HT-29 (cell line): ENCODE results near the gene LSM7. TPM values are rescaled to one million over a fixed set of nuclear protein-coding genes. Genes with fewer than 3 reads are reported as not detected.

Source experiments
- DNase-seq: peaks from one replicate; pipeline ENCODE4 v3.0.0-alpha.2; 2015; ENCODE audit warnings: low spot score
- total RNA-seq: library from RNA; depleted of rRNA; stranded (reverse); fragments of >200 nt; shearing (Covaris generic); gene quantifications from 2 replicates; pipeline ENCODE4 v1.2.3, GENCODE V29; 2014

The LSM7 gene
- total RNA-seq, 1 experiment from 2014 or later, result 306 TPM

- no peak for DNase-seq
These were observed 2.9 kb downstream of the LSM7 start for GRCh38 chr19:2325281-2326046.

DNA sequence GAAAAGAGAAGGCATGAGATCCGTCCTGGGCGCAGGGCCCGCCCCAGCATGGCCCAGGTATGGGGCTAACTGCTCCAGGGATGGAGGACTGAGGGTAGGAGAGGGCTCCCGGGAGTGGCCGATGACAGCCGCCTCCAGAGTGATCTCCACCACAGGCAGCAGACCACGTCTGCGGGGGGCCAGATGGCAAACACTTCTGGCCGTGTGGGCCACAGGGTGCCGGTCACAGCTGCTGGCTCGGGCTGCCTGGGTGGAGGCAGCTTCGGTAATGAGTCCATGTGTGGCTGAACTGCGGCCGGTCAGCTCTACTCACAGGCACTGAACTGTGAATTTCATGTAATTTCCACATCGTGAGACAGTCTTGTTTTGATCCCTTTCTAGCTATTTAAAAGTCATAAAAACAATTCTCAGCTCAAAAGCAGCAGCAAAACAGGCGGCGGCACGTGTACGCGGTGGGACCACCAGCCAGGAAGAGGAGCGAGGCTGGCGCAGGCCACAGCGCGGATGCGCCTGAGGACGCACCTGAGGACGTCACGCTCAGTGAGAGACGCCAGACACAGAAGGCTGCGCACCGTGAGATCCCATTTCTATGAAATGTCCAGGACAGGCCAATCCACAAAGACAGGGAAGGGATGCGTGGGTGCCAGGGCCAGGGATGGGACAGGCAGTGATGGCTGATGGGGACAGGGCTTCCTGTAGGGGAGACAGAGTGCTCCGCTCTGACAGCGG lies 4.0 kb downstream of the LSM7 start:
- no peak for DNase-seq

DNA sequence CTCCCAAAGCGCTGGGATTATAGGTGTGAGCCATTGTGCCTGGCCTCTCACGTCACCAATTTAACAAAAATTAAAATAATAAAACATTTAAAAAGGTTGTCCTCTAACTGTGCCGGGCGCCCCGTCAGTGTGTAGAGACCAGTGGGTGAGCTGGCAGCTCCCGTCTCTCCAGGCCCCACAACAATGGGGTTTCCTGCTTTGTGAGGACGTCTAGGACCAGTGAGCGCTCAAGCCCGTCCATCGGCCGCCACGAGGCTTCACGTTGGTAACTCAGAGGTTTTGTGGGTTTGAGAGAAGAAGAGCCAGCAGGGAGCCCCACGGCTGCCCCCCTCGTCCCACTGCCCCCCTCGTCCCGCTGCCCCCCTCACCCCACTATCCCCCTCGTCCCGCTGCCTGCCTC lies 4.7 kb downstream of the LSM7 start:
- no peak for DNase-seq

- no peak for DNase-seq
These were observed 6.7 kb downstream of the LSM7 start for GRCh38 chr19:2321565-2322283.

DNA sequence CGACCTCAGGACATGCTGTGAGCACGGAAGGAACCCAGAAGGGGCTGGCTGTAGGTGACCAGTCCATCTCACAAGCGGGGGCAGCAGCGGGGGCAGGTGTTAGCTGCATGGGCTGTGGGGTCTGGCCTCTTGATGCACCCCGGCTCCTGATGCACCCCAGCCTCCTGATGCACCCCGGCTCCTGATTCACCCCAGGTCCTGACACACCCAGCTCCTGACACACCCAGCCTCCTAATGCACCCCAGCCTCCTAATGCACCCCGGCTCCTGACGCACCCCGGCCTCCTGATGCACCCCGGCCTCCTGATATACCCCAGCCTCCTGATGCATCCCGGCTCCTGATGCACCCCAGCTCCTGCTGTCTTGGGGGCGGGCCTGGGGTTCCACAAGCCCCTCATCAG lies 7.4 kb downstream of the LSM7 start:
- DNase-seq, result no peak

DNA sequence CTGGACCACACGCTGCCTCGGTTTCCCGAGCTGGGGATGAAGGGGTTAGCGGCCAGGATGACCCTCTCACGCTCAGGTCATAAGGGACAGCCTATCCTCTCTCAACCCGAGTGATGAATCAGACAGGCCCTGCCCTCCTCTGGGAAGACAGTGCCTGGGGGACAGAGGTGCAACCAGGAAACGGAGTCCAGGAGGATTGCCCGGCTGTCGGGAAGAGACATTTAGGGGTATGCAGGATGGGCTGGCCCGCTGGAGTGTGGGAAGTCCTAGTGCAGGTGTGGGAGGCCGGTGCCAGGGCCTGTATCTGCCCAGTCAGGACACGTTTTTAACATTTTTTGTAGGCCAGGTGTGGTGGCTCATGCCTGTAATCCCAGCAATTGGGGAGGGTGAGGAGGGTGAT lies 8.3 kb downstream of the LSM7 start:
- DNase-seq, result no peak

GRCh38 chr19:2319551-2319950 lies 8.8 kb downstream of the LSM7 start:
- no peak for DNase-seq

DNA sequence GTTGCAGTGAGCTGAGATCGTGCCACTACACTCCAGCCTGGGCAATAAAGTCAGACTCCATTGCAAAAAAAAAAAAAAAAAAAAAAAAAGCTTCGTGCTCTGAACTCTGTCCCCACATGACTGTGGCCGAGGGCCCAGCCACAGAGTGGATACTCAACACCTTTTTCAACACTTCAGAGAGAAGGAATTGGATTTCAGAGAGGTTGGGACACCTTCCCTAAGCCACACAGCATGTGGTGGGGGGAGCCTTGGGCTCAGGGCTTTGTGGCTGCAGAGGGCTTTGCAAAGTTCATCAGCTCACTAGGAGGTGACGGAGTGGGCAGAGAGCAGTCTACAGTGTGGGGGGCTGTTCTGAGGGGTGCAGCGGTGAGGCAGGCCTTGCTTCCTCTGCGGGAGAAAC lies 9.5 kb downstream of the LSM7 start:
- DNase-seq, result no peak

DNA sequence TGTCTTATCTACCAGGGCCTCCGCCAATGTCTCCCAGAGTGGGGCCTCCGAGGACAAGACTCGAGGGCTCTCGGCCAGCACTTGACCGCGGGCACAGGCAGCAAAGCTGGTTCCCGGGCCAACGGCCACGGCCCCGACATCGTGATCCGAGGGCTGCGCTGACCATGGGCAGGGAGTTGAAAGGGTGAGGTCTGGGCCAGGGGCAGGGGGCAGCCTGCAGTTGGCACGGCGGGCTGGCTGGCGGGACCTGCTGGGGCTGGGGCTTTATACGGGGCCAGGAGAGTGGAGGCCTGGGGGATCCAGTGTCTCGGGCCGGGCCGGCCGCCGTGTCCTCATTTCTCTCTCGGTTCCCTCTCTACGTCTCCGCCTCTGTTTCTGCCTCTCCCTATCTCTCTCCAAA lies 10.6 kb downstream of the LSM7 start:
- DNase-seq, result no peak

DNA sequence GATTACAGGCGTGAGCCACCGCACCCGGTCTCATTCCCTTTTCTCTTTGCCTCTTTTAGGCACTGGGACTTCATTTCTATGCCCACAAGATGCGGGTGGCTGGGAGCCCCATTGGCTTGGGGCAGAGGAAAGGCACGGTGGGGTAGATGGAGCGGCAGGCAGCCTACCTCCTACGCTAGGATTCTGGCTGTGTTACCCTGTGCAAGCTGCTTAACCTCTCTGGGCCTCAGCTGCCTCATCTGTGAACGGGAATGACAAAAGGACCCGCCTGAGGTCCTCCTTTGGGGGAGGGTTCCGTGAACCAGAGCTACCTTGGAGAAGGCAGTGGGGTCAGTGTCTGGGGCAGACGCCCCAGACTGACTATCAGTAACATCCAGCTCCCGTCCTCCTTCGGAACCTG lies 11.1 kb downstream of the LSM7 start:
- no peak for DNase-seq

GRCh38 chr19:2315818-2316353 lies 12.5 kb downstream of the LSM7 start:
- DNase-seq, result peak; percentile 40

- no peak for DNase-seq
These were observed 13.1 kb downstream of the LSM7 start for GRCh38 chr19:2315121-2315817.

DNA sequence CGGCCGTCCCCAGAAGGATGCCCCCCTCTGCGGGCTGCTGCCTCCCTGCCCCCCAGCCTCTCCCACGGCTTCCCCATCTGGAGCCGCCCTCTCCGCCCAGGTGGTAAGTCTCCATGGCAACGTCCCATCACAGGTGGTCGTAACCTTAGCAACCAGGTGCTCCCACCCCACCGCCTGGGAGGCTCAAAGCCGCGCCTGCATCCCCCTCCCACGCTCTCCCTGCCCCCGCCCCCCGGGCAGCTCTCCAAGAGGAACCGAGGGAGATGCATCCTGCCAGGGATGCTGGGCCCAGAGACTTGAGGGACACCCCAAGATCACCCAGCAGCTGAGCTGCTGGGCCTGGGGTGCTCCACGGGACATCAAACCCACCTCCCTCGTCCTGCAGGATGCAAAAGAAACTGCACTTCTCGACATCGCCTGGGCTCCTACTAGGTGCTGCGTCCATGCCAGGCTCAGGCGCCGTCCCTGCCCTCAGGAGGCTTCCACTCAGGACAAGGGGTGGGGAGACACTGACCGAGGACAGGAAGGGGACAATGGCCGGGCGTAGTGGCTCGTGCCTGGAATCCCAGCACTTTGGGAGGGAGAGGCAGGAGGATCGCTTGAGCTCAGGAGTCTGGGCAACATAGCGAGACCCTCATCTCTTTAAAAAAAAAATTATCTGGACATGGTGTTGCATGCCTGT lies 15.4 kb downstream of the LSM7 start:
- DNase-seq, result no peak

GRCh38 chr19:2311093-2311492 lies 17.3 kb downstream of the LSM7 start:
- DNase-seq, result no peak

- no peak for DNase-seq
These were observed 18.5 kb downstream of the LSM7 start for GRCh38 chr19:2309734-2310362.

DNA sequence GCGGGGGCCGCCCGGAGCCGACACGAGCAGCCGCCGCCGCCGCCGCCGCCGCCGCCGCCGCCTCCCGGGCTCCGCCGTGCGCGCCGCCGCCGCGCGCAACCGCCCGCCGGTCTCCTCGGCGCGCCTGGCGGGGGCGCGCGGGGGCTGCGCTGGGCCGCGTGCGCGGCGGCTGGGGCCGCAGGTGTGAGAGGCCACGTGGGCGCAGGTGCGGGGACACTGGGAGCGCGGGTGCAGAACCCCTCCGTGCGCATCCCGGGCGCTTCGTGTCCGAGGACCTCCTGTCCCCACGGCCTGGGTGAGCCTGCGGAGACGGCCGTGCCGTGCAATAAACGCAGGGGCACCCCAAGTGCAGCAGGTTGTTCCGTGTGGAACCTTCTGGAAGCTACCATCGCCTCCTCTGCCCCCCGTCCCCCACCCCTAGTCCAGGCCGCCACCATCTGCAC lies 20.3 kb downstream of the LSM7 start, which contains the start of gene LINGO3:
Gene LINGO3, minus strand, starts transcription at position 41 of the 443 bp plus-strand sequence. CDS start 16,378 bp downstream, outside the sequence.
- DNase-seq, result no peak

DNA sequence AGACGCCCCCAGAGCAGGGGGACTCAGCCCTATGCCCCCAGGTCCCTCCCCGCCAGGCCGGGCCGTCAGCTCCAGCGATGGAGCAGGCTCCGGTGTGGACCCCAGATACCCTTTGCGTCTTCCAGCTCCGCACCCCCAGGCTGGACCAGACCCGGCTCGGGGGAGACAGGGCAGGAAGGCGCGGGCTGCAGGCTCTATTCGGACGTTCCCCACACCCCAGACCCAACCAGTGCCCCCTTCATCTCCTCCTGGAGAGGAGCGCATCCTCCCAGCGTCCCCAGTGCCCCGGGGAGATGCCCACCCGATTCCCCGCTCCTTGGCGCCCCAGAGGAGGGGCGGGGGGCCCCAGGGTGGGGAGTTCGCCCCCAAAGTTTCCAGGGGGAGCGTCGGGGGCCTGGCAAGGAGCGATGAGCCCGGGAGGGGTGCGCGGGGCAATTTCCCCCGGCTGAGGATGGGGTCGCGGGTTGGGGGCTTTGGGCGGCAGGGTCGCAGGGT lies 20.8 kb downstream of the LSM7 start:
- no peak for DNase-seq

DNA sequence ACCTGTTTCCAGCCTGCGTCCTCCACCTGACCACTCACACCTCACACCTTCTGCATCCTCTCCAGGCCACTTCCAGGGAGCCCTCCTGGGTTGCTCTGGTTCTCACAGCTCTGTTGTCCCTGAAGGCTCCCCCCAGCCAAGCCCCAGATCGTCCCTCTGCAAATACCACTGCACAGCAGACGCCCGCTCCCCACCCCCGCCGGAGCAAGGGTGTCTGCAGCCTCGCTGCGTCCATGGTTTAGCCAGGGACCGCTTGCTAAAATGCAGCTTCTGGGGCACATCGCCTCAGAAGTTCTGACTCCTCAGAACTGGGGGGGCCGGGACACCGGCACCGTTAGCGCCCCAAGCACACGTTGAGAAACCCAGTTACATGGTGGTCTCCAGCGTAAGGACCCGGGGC lies 21.4 kb downstream of the LSM7 start:
- no peak for DNase-seq

- no peak for DNase-seq
These were observed 22.0 kb downstream of the LSM7 start for GRCh38 chr19:2306281-2306806.
